Activated CD4-positive, CD25-positive, alpha-beta regulatory T cell (primary cell): ENCODE results near the gene HOXA4.

ENCODE experiments used
- DNase-seq, 4 experiments: peaks; one replicate each; lab custom pipeline; 2025; lab: John Stamatoyannopoulos, UW

Gene HOXA4

DNA sequence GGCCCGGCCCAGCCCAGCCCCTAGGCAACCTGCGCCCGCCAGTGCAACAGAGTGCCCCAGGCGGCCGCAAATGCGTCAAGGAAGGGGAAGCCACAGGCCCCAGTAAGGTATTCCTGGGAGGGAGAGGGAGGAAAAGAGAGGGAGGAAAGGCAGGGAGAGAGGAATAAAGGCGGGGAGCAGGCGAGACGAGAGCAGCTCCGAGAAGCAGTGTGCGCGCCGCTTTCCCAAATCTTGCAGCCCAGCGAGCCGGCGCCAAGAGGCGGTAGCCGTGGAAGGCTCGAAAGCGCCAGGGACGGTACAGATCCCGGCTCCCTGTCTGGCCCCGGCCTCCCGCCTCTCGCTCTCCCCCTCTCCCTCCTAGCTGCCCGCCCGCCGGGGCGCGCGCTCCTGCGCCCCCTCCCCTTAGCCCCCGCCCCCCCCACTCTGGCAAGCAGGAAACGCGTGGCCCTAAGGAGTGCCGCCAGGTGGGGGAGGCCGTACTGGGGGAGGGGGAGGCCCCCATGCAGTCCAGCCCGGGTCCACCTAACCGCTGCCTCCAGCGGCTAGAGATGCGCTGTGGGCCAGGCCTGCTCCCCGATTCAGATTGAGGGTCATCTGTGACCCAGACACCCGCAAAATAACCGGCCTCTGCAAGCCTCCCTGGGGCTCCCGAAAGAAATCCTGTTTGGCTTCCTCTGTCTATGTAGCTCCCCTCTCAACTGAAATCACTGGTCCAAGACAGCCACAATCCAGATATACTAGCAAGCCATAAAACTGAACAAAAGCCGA lies 39.3 kb upstream of the HOXA4 start:
- no peak for DNase-seq

DNA sequence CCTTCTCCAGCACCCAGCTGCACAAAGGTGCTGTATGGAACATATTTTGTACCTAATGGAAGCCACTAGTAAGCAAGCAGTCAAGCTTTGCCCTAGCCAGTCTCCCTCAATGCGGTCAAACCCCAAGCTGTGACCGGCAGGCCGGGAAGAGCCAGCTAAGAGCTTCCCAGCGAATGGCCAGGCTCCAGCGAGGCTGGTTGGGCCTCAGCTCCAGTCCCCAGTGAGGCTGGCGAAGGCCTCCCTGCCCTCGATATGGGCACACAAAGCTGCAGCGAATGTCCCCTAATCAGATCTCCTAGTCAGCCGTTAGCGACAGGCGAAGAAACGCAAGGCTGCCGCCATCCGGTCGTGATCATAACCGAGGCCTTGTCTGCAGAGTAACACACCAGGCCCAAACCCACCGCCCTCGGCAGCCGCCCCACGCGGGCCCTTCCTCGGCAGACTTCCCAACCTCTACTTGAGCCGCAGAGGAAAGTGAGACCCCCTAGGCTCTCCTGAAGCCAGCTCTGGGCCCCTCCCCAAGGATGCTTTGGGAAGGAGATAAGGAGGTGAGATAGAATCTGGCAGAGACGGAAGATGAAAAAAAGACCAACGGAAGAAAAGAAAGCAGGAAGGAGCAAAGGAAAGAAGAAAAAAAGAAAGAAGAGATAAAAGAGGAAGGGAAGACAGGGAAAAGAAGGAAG lies 37.8 kb upstream of the HOXA4 start:
- no peak for DNase-seq

DNA sequence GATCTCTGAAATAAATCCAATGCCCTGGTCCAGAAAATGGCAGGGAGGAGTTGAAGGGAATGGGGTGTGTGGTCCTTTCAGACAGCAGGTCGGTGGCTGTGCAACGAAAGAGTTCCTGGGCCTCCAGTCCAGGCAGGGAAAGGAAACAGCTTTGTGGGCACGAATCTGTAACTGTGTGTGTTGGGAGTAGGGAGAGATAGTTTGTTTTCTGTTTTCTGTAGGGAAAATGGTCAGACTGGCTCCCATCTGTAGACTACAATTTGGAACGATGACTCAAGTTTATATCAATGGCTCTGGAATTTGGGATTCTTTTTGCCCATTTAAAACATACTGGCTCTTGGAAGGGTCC lies 37.3 kb upstream of the HOXA4 start:
- no peak for DNase-seq

DNA sequence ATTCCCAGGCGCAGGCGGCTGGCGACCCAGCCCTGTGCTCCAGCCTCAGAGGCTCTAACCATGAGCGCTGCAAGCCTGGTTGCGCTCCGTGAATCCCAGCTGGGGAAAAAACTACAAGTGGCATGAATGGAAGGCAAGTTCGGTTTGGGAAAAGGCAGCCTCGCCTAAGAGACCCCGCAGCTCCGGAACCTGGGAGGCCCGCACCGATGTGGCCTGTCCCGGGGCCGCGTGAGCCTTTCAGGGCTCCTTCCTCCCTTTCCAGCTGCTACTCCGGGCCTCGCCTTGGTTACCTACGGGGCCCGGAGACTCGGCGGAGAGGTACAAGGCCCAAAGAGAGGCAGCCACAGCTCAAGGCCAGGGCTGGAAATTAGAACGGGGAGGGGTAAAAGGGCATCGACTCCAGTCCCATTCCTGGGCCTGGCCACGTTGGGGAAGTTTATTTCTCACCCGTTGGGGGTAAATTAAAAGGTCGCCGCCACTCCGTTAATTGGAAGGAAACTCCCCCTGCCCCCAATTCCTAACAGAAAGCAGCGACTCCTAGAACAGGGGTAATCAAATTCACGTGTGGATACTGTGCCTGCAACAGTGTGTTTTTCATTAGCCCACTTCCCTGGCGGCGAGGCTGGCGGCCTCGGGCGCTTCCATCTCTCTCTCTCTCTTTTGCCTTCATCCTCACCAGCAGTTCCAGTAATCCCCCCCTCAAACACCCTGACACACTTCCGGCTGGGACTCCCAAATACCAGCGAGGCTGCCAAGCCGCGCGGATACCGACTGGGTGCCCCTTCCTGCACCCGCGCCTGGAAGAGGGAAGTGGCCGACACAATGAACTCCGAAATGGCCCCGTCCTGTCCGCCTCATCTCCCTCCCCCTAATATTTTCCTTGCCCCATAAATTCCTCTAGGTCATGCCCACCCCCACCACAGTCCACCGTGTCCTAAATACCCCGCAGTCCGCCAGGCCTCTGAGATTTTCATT lies 36.3 kb upstream of the HOXA4 start:
- no peak for DNase-seq

DNA sequence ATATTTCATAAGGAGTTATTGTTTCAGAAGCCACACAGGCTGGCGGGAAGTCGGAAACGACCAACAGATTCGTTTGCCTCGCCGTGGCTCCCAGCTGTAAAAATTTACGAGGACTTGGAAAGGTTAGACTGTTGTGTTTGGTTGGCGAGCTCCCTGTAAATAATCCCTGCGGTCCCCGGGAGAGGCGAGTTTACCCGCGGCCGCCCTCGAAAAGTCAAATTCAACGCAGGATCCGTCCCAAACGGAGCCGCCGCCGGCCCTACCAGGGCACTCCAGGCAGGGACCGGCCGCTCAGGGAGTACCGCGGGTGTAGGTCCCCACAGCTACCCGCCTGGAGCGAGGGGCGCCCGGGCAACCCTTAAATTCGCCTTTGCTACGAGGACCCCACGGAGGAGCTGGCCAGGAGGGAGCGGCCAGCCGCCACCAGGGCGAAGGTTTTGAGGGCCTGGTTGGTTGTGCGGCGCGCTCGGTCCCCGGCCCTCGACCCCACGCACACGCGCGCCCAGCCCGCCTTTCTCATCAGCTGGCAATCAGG lies 35.5 kb upstream of the HOXA4 start:
- DNase-seq: no peak

DNA sequence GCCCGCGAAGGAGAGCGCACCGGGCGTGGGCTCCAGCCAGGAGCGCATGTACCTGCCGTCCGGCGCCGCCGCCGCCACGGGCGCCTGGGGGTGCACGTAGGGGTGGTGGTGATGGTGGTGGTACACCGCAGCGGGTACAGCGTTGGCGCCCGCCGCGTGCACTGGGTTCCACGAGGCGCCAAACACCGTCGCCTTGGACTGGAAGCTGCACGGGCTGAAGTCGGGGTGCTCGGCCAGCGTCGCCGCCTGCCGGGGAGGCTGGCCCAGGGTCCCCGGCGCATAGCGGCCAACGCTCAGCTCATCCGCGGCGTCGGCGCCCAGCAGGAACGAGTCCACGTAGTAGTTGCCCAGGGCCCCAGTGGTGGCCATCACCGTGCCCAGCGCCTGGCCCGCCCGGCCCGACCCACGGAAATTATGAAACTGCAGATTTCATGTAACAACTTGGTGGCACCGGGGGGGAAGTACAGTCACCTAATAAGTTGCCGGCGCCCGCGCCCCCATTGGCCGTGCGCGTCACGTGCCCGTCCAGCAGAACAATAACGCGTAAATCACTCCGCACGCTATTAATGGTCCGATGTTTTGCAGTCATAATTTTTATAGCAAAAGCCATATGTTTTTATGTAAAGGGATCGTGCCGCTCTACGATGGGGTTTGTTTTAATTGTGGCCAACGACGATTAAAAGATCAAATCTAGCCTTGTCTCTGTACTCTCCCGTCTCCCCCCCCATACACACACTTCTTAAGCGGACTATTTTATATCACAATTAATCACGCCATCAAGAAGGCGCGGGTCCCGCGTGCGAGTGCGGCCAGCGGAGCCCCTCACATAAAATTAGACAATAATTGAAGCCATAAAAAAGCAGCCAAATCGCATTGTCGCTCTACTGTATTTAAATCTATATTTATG lies 34.8 kb upstream of the HOXA4 start, which contains the start of gene HOXA9:
Gene HOXA9 (minus strand): TSS at position 449 of the 907 bp plus-strand sequence. CDS start 80 bp downstream, at position 369.
- no peak for DNase-seq

DNA sequence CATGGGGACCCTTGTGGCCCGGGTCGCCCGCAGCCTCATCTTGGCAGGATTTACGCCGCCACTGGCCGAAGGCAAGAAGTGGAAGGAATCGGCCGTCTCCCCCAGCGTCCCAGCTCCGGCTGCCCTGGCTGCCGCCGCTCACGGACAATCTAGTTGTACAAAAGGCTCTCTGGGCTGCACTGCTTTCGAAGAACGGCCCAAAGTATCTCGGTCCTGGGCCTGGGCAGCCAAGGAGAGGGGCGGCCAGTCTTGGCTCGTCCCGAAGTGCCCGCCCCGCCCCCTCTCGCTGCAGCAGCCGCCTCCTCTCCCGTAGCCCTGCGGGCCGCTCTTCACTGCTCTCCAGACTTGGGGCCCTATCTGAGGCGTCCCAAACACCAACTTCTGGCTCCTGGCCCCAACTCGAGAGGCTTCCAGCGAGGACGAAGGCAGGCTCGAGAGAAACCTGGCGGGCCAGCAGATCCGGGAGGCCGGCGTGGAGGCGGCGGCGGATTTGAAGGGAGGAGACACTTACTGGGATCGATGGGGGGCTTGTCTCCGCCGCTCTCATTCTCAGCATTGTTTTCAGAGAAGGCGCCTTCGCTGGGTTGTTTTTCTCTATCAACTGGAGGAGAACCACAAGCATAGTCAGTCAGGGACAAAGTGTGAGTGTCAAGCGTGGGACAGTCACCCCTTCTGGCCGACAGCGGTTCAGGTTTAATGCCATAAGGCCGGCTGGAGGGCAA lies 34.0 kb upstream of the HOXA4 start:
- DNase-seq: no peak

DNA sequence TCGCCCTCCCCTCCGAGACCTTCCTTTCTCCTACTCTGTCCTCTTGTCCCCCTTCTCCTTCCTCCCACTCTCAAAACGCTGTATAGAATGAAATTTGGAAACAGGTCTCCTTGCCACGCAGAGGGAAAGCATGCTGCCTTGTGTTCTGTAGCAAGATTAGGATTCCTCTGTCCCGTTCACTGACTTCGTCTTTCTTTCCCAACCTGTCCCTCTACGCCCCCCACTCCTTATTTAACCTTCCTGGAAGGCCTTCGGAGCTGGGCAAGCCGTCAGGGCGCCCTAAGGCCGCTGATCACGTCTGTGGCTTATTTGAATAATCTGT lies 33.4 kb upstream of the HOXA4 start:
- DNase-seq: no peak

DNA sequence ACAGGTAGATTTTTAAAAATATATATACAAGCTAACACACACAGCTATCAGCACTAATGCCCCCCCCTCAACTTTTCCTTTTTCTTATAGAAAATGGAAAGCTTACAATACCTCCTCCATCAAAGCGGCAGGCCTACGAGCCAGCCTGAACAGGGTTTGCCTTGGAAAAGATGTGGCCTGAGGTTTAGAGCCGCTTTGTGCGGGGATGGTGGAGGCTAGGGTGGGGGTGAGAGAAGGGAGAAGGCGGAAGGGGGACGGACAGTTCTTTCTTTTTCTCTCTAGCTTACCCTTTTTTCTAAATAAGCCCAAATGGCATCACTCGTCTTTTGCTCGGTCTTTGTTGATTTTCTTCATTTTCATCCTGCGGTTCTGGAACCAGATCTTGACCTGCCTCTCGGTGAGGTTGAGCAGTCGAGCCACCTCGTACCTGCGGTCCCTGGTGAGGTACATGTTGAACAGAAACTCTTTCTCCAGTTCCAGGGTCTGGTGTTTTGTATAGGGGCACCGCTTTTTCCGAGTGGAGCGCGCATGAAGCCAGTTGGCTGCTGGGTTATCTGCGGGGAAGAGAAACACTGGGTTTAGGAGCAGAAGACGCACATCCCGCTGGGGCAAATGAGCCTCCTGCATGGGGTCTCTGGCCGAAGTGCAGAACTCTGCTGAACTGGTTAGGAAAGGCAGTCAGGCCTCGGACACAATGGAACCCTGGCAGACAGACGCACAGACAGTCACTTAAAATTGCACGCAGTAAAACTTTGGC lies 32.9 kb upstream of the HOXA4 start:
- no peak for DNase-seq

DNA sequence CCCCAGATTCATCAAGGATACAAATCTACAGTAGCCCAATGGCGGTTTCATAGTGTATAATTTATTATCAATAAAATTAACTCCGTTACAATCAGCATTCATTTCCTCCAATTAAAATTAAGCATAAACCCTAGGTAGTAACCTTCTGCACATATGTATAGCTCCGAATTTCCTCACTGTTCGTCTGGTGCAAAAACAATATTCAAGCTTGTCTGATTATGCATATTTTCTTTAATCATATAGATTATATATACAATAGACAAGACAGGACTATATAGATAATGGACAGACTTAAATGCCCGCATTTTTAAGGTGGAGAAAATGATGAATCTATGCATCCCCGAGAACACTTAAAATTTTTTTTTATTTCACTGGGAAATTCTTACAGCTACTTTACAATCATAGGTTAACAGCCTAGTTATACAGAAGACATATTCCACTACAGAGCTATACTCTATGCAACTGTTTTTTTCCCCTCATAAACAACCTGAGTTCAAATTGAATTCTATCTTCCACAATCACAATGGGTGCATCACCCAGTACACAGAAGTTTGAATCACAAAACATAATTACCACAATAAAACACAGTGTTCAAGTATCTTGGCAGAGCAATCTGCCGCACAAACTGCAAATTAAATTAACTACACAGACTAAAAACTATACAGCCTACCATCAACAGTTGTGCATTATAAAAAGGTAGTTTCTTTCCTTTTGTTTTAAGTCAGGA lies 32.2 kb upstream of the HOXA4 start:
- DNase-seq: no peak

DNA sequence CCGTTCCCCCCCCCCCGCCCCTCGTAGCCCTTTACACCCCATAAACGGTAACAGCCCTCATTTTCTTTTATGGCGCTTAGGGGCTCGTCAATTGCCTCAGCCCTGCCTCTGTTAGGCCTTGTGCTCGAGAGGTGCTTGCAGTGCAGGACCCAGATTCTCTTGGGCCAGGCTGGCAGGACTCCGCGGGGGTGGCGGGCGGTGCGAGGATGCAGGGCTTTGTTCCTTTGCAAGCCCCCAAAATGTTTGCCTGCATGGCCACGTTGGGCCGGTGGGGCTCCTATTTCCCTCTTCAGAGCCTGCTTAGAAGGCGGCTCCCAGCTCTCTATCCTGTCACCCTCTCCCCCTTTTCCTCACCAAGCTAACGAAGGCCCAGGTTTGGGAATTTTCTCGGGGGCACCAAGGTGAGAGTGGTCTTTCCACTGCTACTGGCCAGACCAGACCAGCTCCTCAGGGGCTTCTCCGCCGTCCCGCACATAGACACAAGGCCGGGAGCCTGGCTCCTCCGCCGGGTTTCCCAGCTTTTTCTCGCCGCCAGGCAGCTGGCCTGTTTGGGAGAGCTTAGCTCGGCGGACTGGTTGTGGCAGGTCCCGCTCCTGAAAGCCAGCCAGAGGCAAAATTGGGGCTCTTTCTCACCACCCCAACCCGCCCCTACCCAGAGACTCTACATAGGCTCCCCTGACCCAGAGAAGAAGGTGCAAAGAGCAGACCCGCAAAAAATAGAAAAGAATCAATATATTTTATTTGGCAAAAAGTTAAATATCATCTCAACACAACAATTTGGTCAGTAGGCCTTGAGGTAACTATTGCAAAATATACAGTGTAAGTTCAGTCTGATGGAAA lies 31.4 kb upstream of the HOXA4 start:
- DNase-seq: no peak

DNA sequence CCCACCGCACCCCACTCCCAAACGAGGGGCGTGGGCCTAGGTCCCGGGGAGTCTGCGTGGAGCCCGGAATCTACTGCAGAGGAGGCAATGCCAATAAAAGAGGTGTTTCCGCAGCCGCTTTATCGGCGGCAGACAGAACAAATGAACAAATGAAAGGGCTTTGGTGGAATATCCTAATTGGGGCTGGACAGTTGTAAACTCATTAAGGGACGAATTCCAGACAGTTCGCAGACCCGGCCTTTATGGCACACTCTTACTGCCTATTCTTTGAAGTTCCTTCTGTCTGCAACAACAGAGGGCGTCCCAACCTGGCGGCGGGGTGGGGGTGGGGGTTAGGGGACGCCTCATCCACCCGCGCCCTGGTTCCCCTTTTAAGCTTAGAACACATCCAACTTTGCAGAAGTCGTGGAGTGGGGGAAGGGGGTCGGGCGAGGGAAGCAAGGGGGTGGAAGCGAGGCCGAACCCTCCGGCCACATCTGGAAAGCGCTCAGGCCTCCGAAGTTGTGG lies 30.7 kb upstream of the HOXA4 start:
- DNase-seq: no peak

DNA sequence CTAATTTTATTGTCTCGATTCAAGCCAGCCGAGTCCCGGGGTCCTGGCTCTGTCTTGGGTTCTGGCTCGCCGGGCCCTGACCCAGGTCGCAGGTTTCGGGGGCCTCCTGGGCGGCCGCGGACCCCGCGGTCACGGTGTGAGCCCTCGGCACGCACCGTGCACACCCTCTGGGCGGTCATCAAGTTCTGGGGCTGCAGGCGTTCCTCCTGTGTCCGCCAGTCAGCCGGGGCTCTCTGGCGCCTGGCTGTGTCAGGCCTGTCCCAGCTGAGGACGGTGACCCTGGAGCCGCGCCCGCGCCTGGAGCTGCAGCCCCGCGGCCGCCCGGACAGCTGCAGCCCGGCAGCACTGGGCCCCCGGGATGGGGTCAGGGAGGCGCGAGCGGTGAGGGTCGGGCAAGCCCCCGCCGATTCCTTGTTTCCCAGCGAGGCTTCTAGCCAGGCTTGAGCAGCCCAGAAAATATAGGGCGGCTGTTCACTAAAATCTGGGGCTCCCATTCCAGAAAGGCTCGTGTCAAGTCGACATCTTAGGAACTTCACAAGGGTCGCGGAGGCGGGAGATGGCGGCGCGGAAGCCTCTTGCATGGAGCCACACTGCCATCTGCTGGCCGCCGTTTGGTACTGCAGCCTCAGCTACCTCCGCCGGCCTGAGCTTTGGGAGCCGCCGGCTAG lies 30.1 kb upstream of the HOXA4 start:
- DNase-seq: peak; percentile 55 to 82 (median 74)

DNA sequence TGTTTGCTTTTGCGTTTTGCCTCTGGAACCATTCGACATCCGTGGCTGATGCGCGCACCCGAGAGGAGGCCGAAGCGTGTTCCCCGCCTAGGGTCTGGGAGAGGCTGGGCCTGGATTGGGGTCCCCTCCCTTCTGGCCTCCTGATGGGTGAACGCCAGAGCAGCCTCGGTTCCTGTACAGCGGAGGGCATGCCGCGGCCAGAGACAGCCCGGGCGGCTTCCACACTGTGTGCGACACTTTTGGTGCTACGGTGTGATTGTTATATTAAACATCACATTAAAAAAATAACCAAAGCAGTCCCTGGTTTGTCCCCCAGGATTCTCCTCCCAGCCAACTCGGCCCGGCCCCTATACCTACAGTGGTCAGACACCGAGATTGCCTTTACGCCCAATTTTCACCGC lies 29.6 kb upstream of the HOXA4 start:
- DNase-seq: no peak

DNA sequence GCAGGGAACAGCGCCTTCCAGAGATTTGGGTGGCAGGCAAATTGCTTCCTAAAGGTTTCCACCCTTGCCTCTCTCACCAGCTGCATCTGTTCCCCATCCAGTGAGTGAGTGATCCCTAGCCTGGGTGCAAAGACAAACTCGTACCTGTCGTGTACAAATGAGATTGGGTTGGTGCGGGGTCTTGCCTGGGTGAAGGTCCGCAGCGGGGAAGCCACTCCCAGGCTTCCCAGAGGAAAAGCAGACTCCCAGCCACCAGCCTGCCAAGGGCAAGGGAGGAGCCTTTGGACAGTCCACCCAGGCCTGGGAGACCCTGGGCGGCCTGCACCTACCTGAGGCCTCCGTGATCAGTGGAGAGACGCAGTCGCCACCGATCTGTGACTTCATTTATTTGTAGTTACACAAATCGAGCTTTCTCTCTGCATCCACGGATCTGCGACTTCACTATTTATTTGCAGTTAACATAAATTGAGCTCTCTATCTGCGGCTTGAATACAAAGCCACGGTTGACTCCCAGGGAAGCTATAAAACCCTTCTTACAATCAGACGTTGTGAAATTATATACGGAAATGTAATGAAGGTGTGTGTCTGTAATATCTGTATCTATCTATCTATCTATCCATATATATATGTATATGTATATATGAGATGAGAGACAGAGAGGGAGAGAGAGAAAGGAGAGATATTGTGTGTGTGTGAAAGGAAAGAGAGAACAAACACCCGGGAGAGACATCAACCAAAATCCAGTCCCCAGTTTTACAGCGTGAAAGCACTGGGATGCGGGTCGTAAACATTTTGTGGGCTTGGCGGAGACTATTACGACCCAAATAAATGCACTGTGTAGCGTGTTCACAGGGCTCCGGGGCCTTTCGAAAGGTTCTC lies 28.9 kb upstream of the HOXA4 start:
- DNase-seq: no peak

DNA sequence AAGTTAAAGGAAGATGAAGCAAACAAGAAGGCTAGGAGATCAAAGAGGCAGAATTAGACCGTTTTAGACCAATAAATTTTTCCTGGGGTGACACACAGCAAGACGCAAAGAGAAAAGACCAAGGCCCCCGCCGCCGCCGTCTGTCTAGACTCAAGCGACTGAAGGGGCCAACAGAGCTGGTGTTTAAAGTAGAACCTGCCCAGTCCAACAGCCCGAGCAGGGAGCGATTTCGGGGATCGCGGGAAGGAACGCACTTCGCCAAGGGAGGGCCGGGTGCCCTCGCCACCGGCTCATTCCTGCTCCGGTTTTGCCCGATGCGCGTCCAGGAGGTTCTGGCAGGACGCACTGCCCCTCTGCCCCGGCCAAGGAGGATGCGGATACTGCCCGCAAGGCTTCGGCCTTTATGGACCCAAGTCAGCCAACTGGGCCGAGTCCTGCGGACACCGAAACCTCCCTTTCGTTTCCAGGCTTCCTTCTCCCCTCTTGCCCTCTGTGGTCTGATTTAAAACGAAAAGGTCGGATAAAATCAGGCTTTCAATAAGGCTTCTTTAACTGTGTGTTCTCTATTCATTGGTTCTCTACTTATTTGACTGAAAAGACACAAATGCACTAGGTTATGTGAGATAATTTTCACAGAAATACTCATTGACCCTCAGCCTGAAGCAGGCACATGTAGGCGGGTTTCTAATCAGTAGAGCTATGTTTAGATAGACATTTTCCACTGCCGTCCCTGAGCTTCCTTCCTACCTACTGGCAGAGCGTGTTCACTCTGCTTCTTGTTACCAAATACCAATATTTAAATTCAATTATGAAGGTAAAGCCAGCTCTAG lies 28.1 kb upstream of the HOXA4 start:
- DNase-seq: no peak
